Erythroblast (primary cell): Measurements from ENCODE around the gene MYCN.
"Not testable (repeated sequence)": the region's sequence is repeated elsewhere in the genome, so short reads cannot be mapped to it uniquely, and the experiment has no call there.

Experiments used
- DNase-seq, 2 experiments: peaks; one replicate each; lab custom pipeline; 2025; lab: John Stamatoyannopoulos, UW
- GATA1 ChIP-seq: IDR thresholded peaks from 2 replicates; pipeline ENCODE4 v1.6.1; 2011; ENCODE audit warnings: low read depth, mild to moderate bottlenecking, control low read depth, low read length, moderate library complexity
- POLR2A ChIP-seq: IDR thresholded peaks from 2 replicates; pipeline ENCODE4 v1.6.1; 2011; ENCODE audit warnings: mild to moderate bottlenecking, low read length

Gene MYCN

GRCh38 chr2:15899751-15900493 lies 40.4 kb upstream of the MYCN start:
- no peak for DNase-seq
- no peak for TF ChIP-seq GATA1
- no peak for TF ChIP-seq POLR2A

- TF ChIP-seq POLR2A (no peak), GATA1 (no peak)
- no peak for DNase-seq
Observed at GRCh38 chr2:15901095-15901807, 39.1 kb upstream of the MYCN start.

GRCh38 chr2:15901808-15902130 lies 38.6 kb upstream of the MYCN start:
- TF ChIP-seq POLR2A (no peak), GATA1 (no peak)
- DNase-seq = no peak

GRCh38 chr2:15903910-15904309 lies 36.4 kb upstream of the MYCN start:
- DNase-seq = not testable (repeated sequence)

- no peak for DNase-seq
- TF ChIP-seq POLR2A = no peak
- TF ChIP-seq GATA1 = no peak
Observed at GRCh38 chr2:15905267-15905645, 35.1 kb upstream of the MYCN start.

- no peak for TF ChIP-seq POLR2A
- TF ChIP-seq GATA1 = no peak
- DNase-seq = no peak
Observed at GRCh38 chr2:15905986-15906491, 34.3 kb upstream of the MYCN start.

- DNase-seq = no peak
- TF ChIP-seq POLR2A = no peak
- no peak for TF ChIP-seq GATA1
Observed at GRCh38 chr2:15906778-15907177, 33.6 kb upstream of the MYCN start.

GRCh38 chr2:15907461-15908324 lies 32.7 kb upstream of the MYCN start:
- TF ChIP-seq GATA1 (no peak), POLR2A (no peak)
- no peak for DNase-seq

- TF ChIP-seq GATA1 (no peak), POLR2A (no peak)
- DNase-seq = no peak
Observed at GRCh38 chr2:15908371-15908770, 32.0 kb upstream of the MYCN start.

- no peak for TF ChIP-seq GATA1
- no peak for TF ChIP-seq POLR2A
- DNase-seq = no peak
Observed at GRCh38 chr2:15909157-15909556, 31.2 kb upstream of the MYCN start.

GRCh38 chr2:15909736-15910135 lies 30.6 kb upstream of the MYCN start:
- DNase-seq = no peak
- TF ChIP-seq GATA1 = no peak
- no peak for TF ChIP-seq POLR2A

- DNase-seq = not testable (repeated sequence)
Observed at GRCh38 chr2:15911270-15911669, 29.1 kb upstream of the MYCN start.

GRCh38 chr2:15911686-15912085 lies 28.7 kb upstream of the MYCN start:
- TF ChIP-seq POLR2A (no peak), GATA1 (no peak)
- DNase-seq = no peak

- TF ChIP-seq POLR2A (no peak), GATA1 (no peak)
- DNase-seq = no peak
Observed at GRCh38 chr2:15912203-15912602, 28.1 kb upstream of the MYCN start.
